ENCODE measurements around the gene PSG7. TPM values are rescaled to one million over a fixed set of nuclear protein-coding genes. Genes with fewer than 3 reads are reported as not detected.
"Not testable (repeated sequence)": the region's sequence is repeated elsewhere in the genome, so short reads cannot be mapped to it uniquely, and the experiment has no call there.

Gene PSG7
- total and polyA plus RNA-seq, 12 donors = not detected

DNA sequence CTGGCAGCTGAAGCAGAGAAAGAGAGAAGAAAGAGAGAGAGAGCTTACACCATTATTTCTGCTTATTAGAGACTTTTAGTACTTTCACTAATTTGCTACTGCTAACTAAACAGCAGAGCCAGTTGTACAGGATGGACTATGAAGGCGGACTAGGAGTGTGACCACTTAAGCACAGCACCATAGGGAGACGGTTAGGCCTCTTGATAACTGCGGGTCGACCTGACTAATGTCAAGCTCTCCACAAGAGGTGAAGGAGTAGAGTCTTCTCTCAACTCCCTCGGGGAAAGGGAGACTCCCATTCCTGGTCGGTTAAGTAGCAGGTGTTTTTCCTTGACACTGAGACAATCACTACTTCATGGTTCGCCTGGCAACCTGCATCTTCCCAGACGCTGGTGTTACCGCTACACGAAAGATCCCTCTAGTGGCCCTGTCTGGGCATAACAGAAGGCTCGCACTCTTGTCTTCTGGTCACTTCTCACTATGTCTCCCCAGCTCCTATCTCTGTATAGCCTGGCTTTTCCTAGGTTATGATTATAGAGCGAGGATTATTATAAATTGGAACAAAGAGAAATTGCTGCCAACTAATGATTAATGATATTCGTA lies 5.3 kb upstream of the PSG7 start:
- intact Hi-C loops (cut with DNase I) = no loop called here

DNA sequence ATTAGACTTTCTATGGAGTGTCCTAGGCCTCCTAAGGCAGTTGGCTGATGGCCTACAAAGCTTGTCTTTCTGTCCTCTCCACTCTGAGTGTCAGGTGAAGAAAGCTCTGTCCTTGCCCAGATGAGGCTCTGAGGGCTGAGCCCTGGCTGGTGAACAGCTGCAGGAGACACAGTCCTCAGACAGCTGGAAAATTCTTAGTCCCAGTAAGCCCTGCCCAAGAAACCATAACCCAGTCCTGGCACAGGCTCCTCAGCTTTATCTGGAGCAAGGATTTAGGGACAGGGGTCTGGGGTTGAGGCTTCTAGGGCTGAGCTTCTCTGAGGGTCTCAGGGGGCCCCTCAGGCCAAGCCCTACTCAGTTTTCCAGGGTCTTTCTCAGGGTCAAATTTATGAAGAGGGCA lies 2.3 kb downstream of the PSG7 start:
- DNase-seq; H3K27ac ChIP-seq; H3K27me3 ChIP-seq; H3K4me3 ChIP-seq; ATAC-seq; H3K4me1 ChIP-seq; intact Hi-C loops (cut with DNase I); H3K9me3 ChIP-seq; H3K36me3 ChIP-seq: not testable (repeated sequence)

More for the DNA sequence above, 5.3 kb upstream of the PSG7 start:
- 29 to 35% methylated on average over 13 of the region's 13 CpGs for WGBS, 2 donors
- Histone ChIP-seq H3K4me3 (no peak overlapping the region), H3K36me3 (no peaks in the 10 kb centered on the region), H3K27me3 (peaks cover 0 to 14% (median 0%) of the 10 kb centered on the region in 7 donors), H3K4me1 (no peaks in the 10 kb centered on the region), H3K27ac (no peak overlapping the region), H3K9me3 (no peaks in the 10 kb centered on the region)
- DNase-seq (no peak), ATAC-seq (no peak)
- TF ChIP-seq CTCF (IDR thresholded peaks at IDR 0.05) = peak in 7 of 9 donors; percentile 34 to 56 (median 42)

GRCh38 chr19:42934183-42934582 lies 2.8 kb downstream of the PSG7 start:
- H3K4me3 ChIP-seq; intact Hi-C loops (cut with DNase I); H3K27ac ChIP-seq; DNase-seq; H3K36me3 ChIP-seq; ATAC-seq; H3K4me1 ChIP-seq; H3K9me3 ChIP-seq; H3K27me3 ChIP-seq: not testable (repeated sequence)

GRCh38 chr19:42933412-42933811 lies 3.6 kb downstream of the PSG7 start:
- H3K27me3 ChIP-seq; H3K27ac ChIP-seq; H3K36me3 ChIP-seq; DNase-seq; H3K4me1 ChIP-seq; intact Hi-C loops (cut with DNase I); ATAC-seq; H3K9me3 ChIP-seq; H3K4me3 ChIP-seq: not testable (repeated sequence)
- 68 to 84% methylated on average over 3 of the region's 3 CpGs for WGBS, 2 donors

GRCh38 chr19:42932485-42933101 lies 4.4 kb downstream of the PSG7 start:
- ATAC-seq; H3K9me3 ChIP-seq; DNase-seq; H3K4me1 ChIP-seq; H3K27ac ChIP-seq; H3K27me3 ChIP-seq; H3K36me3 ChIP-seq; H3K4me3 ChIP-seq; intact Hi-C loops (cut with DNase I): not testable (repeated sequence)
- 35 to 44% methylated on average over 5 of the region's 5 CpGs for WGBS, 2 donors

DNA sequence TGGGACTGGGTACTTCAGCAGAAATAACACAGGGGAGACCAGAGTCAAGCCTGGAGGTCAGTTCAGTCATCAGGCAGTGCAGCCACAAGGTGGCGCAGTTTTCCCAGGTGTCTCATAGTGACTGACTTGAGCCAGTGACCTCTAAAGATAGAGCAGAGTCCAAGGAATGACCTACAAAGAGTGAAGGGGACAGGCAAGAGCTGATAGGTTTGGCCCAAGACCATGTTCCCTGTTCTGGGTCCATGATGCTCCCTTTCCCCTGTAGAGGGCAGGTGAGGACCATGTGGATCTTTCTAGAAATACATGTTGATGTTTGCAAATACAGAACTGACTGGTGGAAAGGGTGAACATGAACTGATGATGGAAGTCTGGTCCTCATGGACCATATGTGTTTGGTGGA lies 6.8 kb downstream of the PSG7 start:
- peak in 6 of 9 donors; percentile 26 to 52 (median 44) for TF ChIP-seq CTCF (IDR thresholded peaks at IDR 0.05)
- peak in 1 of 2 donors; percentile 38 for DNase-seq
- WGBS, 2 donors = 0 to 3% methylated on average over 1 of the region's 1 CpG
- intact Hi-C loops (cut with DNase I); H3K9me3 ChIP-seq; H3K36me3 ChIP-seq; H3K27ac ChIP-seq; H3K4me3 ChIP-seq; H3K4me1 ChIP-seq; ATAC-seq: not testable (repeated sequence)
- peaks cover 0 to 13% (median 0%) of the 10 kb centered on the region in 7 donors for H3K27me3 ChIP-seq

All from heart right ventricle (tissue), 16 donors.